Mesendoderm (in vitro differentiated cells): ENCODE results near the gene CPNE4.

Source experiments
- DNase-seq: peaks from one replicate; pipeline ENCODE4 v3.0.0; 2013
- H2AK5ac ChIP-seq: 2 replicates; pipeline ENCODE4 v1.6.1; 2013; ENCODE audit warnings: low read length, inconsistent platforms
- H2BK120ac ChIP-seq: 2 replicates; pipeline ENCODE4 v1.6.1; 2013; ENCODE audit warnings: low read depth, mild to moderate bottlenecking, low read length, moderate library complexity, mixed read lengths
- H2BK15ac ChIP-seq: replicated peaks from 2 replicates; pipeline ENCODE4 v1.6.1; 2013; ENCODE audit warnings: low read depth, mild to moderate bottlenecking, moderate library complexity
- H2BK5ac ChIP-seq: 2 replicates; pipeline ENCODE4 v1.6.1; 2013; ENCODE audit warnings: low read length, inconsistent platforms
- H3K18ac ChIP-seq: 2 replicates; pipeline ENCODE4 v1.6.1; 2013; ENCODE audit warnings: mild to moderate bottlenecking, low read length, mixed read lengths
- H3K23ac ChIP-seq: one replicate; pipeline ENCODE4 v1.6.1; 2013; ENCODE audit warnings: low read length
- H3K27ac ChIP-seq: 2 replicates; pipeline ENCODE4 v1.5.1; 2013; ENCODE audit warnings: low read depth, mild to moderate bottlenecking, inconsistent platforms, low read length, moderate library complexity
- H3K27me3 ChIP-seq: 2 replicates; pipeline ENCODE4 v1.6.1; 2013; ENCODE audit warnings: low read length, control low read depth, mild to moderate bottlenecking, inconsistent platforms; ENCODE audit not compliant: insufficient read depth, poor library complexity
- H3K36me3 ChIP-seq: 2 replicates; pipeline ENCODE4 v1.6.1; 2013; ENCODE audit warnings: low read length, inconsistent platforms; ENCODE audit not compliant: control insufficient read depth, insufficient read depth
- H3K4ac ChIP-seq: one replicate; pipeline ENCODE4 v1.6.1; 2013; ENCODE audit warnings: low read depth, mild to moderate bottlenecking, low read length, moderate library complexity
- H3K4me1 ChIP-seq: 2 replicates; pipeline ENCODE4 v1.6.1; 2013; ENCODE audit warnings: low read depth, low read length, inconsistent platforms; ENCODE audit not compliant: control insufficient read depth
- H3K4me2 ChIP-seq: 2 replicates; pipeline ENCODE4 v1.6.1; 2013; ENCODE audit warnings: low read length
- H3K4me3 ChIP-seq: 2 replicates; pipeline ENCODE4 v1.5.1; 2013; ENCODE audit warnings: mild to moderate bottlenecking, low read length
- H3K56ac ChIP-seq: one replicate; pipeline ENCODE4 v1.6.1; 2013; ENCODE audit warnings: low read length
- H3K79me1 ChIP-seq: 2 replicates; pipeline ENCODE4 v1.6.1; 2013; ENCODE audit warnings: low read length, inconsistent platforms
- H3K79me2 ChIP-seq: 2 replicates; pipeline ENCODE4 v1.6.1; 2013; ENCODE audit warnings: mild to moderate bottlenecking, low read length; ENCODE audit not compliant: control insufficient read depth, insufficient read depth
- H3K9ac ChIP-seq: 2 replicates; pipeline ENCODE4 v1.6.1; 2013; ENCODE audit warnings: low read length, inconsistent platforms
- H4K5ac ChIP-seq: one replicate; pipeline ENCODE4 v1.6.1; 2013; ENCODE audit warnings: low read length
- H4K8ac ChIP-seq: one replicate; pipeline ENCODE4 v1.6.1; 2013; ENCODE audit warnings: low read depth, mild to moderate bottlenecking, control low read depth, low read length, moderate library complexity
- WGBS: extraction: QIAGEN DNeasy Blood & Tissue Kit; methylation state at CpG from one replicate; pipeline ENCODE4 v1.1.7; 2013; ENCODE audit warnings: low lambda C conversion rate, missing lambda C conversion rate; ENCODE audit not compliant: insufficient coverage; ENCODE audit errors: extremely low coverage; 5-methylcytosine and 5-hydroxymethylcytosine counted together

Gene CPNE4

GRCh38 chr3:131995891-131996290, 38.9 kb downstream of the CPNE4 start:
- no peak overlapping the region for H3K27ac ChIP-seq
- WGBS = no CpG with 5 or more reads among the region's 3 CpGs
- DNase-seq = no peak
- H2AK5ac ChIP-seq = no peak overlapping the region
- H2BK5ac ChIP-seq = no peak overlapping the region
- H3K4me2 ChIP-seq = no peak overlapping the region
- H4K5ac ChIP-seq = no peak overlapping the region
- no peaks in the 10 kb centered on the region for H3K79me2 ChIP-seq
- no peak overlapping the region for H3K18ac ChIP-seq
- no peak overlapping the region for H3K23ac ChIP-seq
- H2BK120ac ChIP-seq = no peak overlapping the region
- H3K56ac ChIP-seq = no peak overlapping the region
- no peaks in the 10 kb centered on the region for H3K79me1 ChIP-seq
- H3K4me3 ChIP-seq = no peak overlapping the region
- H3K4me1 ChIP-seq = no peaks in the 10 kb centered on the region
- H4K8ac ChIP-seq = no peak overlapping the region
- H3K36me3 ChIP-seq = no peaks in the 10 kb centered on the region
- H3K4ac ChIP-seq = no peak overlapping the region
- H2BK15ac ChIP-seq = no peak overlapping the region
- no peaks in the 10 kb centered on the region for H3K27me3 ChIP-seq
- no peak overlapping the region for H3K9ac ChIP-seq

DNA sequence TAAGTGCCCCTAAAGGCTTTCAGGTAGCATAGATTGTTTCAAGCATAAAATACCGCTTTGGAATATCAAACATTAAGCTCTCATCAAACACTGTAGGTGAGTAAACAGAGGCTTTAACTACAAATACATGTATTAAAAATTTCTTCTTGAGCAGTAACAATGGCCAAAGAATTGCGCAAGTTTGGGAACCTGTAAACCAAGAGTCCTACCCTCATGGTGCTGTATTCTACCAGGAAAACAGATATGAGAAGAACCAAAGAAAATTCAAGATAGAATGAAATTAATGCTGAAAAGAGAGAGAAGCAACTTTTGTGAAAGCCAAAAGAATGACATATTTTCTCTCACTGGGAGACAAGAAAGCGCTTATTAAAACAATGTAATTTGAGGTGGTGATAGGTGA, 45.5 kb downstream of the CPNE4 start:
- Histone ChIP-seq H2BK120ac (no peak overlapping the region), H3K56ac (no peak overlapping the region), H3K9ac (no peak overlapping the region), H4K5ac (no peak overlapping the region), H3K79me1 (no peaks in the 10 kb centered on the region), H3K4me3 (no peak overlapping the region), H3K23ac (no peak overlapping the region), H3K18ac (no peak overlapping the region), H3K4ac (no peak overlapping the region), H3K27me3 (no peaks in the 10 kb centered on the region), H3K36me3 (no peaks in the 10 kb centered on the region), H3K27ac (no peak overlapping the region), H3K4me2 (no peak overlapping the region), H2BK5ac (no peak overlapping the region), H3K4me1 (no peaks in the 10 kb centered on the region), H2AK5ac (no peak overlapping the region), H2BK15ac (no peak overlapping the region), H4K8ac (no peak overlapping the region), H3K79me2 (no peaks in the 10 kb centered on the region)
- WGBS = no CpG with 5 or more reads among the region's 3 CpGs
- no peak for DNase-seq

DNA sequence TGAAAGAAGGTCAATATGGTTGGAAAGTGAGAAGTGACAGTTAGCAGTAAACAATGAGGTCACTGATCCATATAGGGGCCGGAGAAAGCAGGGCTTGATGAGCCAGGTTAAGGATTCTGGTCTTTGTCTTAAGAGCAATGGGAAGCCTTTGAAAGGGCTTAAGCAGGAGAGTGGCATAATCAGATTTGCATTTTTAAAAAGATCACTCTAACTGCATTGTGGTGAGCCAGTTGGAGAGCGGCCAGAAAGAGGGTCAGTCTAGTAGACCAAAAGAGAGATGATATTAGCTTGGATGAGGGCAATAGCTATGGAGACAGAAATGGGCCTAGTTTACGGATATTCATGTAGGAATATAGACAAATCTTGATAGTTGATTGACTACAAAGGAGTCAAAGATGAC, 46.6 kb downstream of the CPNE4 start:
- no peak overlapping the region for H3K4me2 ChIP-seq
- DNase-seq = no peak
- no peak overlapping the region for H3K4me3 ChIP-seq
- H3K4me1 ChIP-seq = no peaks in the 10 kb centered on the region
- H3K79me2 ChIP-seq = no peaks in the 10 kb centered on the region
- H2BK15ac ChIP-seq = no peak overlapping the region
- H3K9ac ChIP-seq = no peak overlapping the region
- H3K4ac ChIP-seq = no peak overlapping the region
- H3K36me3 ChIP-seq = no peaks in the 10 kb centered on the region
- peaks cover 2% of the 10 kb centered on the region for H3K27me3 ChIP-seq
- no peak overlapping the region for H4K8ac ChIP-seq
- no peak overlapping the region for H2BK120ac ChIP-seq
- no peak overlapping the region for H3K27ac ChIP-seq
- H4K5ac ChIP-seq = no peak overlapping the region
- H3K79me1 ChIP-seq = no peaks in the 10 kb centered on the region
- H3K56ac ChIP-seq = no peak overlapping the region
- no peak overlapping the region for H3K18ac ChIP-seq
- H2BK5ac ChIP-seq = no peak overlapping the region
- WGBS = no CpG with 5 or more reads among the region's 3 CpGs
- no peak overlapping the region for H3K23ac ChIP-seq
- no peak overlapping the region for H2AK5ac ChIP-seq

DNA sequence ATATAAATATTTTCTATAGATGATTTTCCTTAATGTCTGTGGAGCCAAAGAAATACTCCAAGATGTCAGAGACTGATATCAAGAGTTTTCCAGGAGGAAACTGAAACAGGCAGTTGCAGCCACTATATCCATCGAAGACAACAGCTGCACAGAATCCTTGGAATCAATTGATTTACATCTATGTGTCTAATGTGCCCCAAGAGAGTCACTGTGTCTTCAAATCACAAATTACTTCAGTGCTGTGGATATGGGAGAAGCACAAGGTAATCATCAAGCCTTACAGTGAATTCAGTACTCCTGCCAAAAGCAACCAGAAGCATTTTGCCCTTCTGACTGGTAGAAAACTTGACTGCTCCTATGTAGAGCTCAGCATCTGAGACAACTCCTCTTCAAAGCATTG, 51.1 kb downstream of the CPNE4 start:
- H3K27ac ChIP-seq = no peak overlapping the region
- no peak overlapping the region for H3K18ac ChIP-seq
- no peak overlapping the region for H3K9ac ChIP-seq
- peaks cover 2% of the 10 kb centered on the region for H3K27me3 ChIP-seq
- H3K36me3 ChIP-seq = no peaks in the 10 kb centered on the region
- no peaks in the 10 kb centered on the region for H3K79me1 ChIP-seq
- no peak overlapping the region for H3K56ac ChIP-seq
- no peak overlapping the region for H2AK5ac ChIP-seq
- no peak overlapping the region for H2BK120ac ChIP-seq
- no peak overlapping the region for H3K4ac ChIP-seq
- H3K79me2 ChIP-seq = no peaks in the 10 kb centered on the region
- no peak overlapping the region for H3K4me3 ChIP-seq
- H2BK15ac ChIP-seq = no peak overlapping the region
- H2BK5ac ChIP-seq = no peak overlapping the region
- no peak overlapping the region for H3K4me2 ChIP-seq
- no peak overlapping the region for H4K8ac ChIP-seq
- no CpG with 5 or more reads among the region's 1 CpG for WGBS
- no peak overlapping the region for H4K5ac ChIP-seq
- no peak overlapping the region for H3K23ac ChIP-seq
- DNase-seq = no peak
- H3K4me1 ChIP-seq = no peaks in the 10 kb centered on the region

DNA sequence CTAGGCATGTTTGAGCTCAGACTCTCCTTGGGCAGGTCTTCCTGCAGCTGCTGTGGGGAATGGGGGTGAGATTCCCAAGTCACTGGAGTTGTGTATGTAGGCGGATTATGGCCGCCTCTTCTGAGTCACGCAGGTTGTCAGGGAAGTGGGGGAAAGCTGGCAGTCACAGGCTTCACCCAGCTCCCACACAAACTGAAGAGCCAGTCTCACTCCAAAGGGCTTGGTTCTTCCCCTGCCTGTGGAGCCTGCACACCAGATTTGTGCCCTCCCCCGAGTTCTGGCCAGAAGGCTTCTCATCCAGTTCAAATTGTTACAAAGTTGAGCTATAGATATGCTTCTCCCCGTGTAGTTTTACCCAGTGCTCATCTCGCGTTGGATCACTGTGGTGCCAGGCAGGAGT, 53.5 kb downstream of the CPNE4 start:
- no peak overlapping the region for H3K4me2 ChIP-seq
- no peak overlapping the region for H3K56ac ChIP-seq
- H3K4me3 ChIP-seq = no peak overlapping the region
- H3K27ac ChIP-seq = no peak overlapping the region
- H2BK120ac ChIP-seq = no peak overlapping the region
- H2AK5ac ChIP-seq = no peak overlapping the region
- H3K79me2 ChIP-seq = no peaks in the 10 kb centered on the region
- no peak overlapping the region for H4K5ac ChIP-seq
- H3K27me3 ChIP-seq = peaks cover 2% of the 10 kb centered on the region
- H3K4me1 ChIP-seq = no peaks in the 10 kb centered on the region
- no peaks in the 10 kb centered on the region for H3K36me3 ChIP-seq
- H2BK5ac ChIP-seq = no peak overlapping the region
- no peaks in the 10 kb centered on the region for H3K79me1 ChIP-seq
- H4K8ac ChIP-seq = no peak overlapping the region
- DNase-seq = no peak
- WGBS = no CpG with 5 or more reads among the region's 7 CpGs
- no peak overlapping the region for H3K4ac ChIP-seq
- H2BK15ac ChIP-seq = no peak overlapping the region
- no peak overlapping the region for H3K18ac ChIP-seq
- H3K9ac ChIP-seq = no peak overlapping the region
- H3K23ac ChIP-seq = no peak overlapping the region

DNA sequence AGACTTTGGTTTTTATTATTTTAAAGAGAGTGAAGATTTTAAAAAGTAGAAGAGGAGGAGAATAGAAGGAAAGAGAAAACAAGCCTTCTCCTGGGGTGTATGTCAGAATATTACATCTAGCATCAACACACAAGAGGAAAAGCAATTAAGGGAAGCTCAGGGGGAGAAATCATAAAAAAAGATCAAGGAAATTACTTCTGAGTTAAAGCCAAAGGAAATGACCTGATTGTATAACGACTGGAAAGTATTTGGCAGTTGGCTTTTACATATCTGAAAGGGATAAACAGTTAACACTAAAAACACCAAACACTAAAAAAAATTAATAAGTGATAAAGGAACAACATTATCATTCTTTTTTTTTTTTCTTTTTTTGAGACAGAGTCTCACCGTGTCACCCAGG, 58.4 kb downstream of the CPNE4 start:
- Histone ChIP-seq H3K4me3 (no peak overlapping the region), H3K27ac (no peak overlapping the region), H2BK120ac (no peak overlapping the region), H2AK5ac (no peak overlapping the region), H3K4me2 (no peak overlapping the region), H3K18ac (no peak overlapping the region), H3K56ac (no peak overlapping the region), H3K79me2 (no peaks in the 10 kb centered on the region), H3K36me3 (no peaks in the 10 kb centered on the region), H4K8ac (no peak overlapping the region), H2BK5ac (no peak overlapping the region), H3K79me1 (no peaks in the 10 kb centered on the region), H3K9ac (no peak overlapping the region), H3K4me1 (no peaks in the 10 kb centered on the region), H3K27me3 (no peaks in the 10 kb centered on the region), H4K5ac (no peak overlapping the region), H2BK15ac (no peak overlapping the region), H3K23ac (no peak overlapping the region), H3K4ac (no peak overlapping the region)
- no peak for DNase-seq
- no CpG with 5 or more reads among the region's 2 CpGs for WGBS
